Endothelial cell (in vitro differentiated cells): ENCODE measurements around the gene DNAH9. TPM values are rescaled to one million over a fixed set of nuclear protein-coding genes. Genes with fewer than 3 reads are reported as not detected.

Experiments used
- DNase-seq: peaks from one replicate; pipeline ENCODE4 v3.0.0; 2021; ENCODE audit warnings: low spot score
- H3K27ac Mint-ChIP-seq: one replicate; pipeline ENCODE4 v1.8.0; 2021; ENCODE audit warnings: mixed read lengths, inconsistent platforms; ENCODE audit not compliant: unreplicated experiment
- H3K27me3 Mint-ChIP-seq: one replicate; pipeline ENCODE4 v1.8.0; 2021; ENCODE audit warnings: mild to moderate bottlenecking, moderate library complexity, mixed read lengths, inconsistent platforms; ENCODE audit not compliant: unreplicated experiment
- H3K36me3 Mint-ChIP-seq: one replicate; pipeline ENCODE4 v1.8.0; 2021; ENCODE audit warnings: mild to moderate bottlenecking, low read depth, mixed read lengths, inconsistent platforms; ENCODE audit not compliant: unreplicated experiment
- H3K4me1 Mint-ChIP-seq: one replicate; pipeline ENCODE4 v1.8.0; 2021; ENCODE audit warnings: mild to moderate bottlenecking, mixed read lengths, inconsistent platforms; ENCODE audit not compliant: unreplicated experiment
- H3K4me3 Mint-ChIP-seq: one replicate; pipeline ENCODE4 v1.8.0; 2021; ENCODE audit warnings: mild to moderate bottlenecking, mixed read lengths, inconsistent platforms; ENCODE audit not compliant: unreplicated experiment
- H3K9me3 Mint-ChIP-seq: one replicate; pipeline ENCODE4 v1.8.0; 2021; ENCODE audit warnings: mixed read lengths, inconsistent platforms; ENCODE audit not compliant: unreplicated experiment
- total RNA-seq: library from RNA; stranded (reverse); fragmentation: NEBNext Ultra II Directional; extraction: Animal tissue kit (Norgen Biotek cat#: 25700); gene quantifications from one replicate; pipeline ENCODE4 v1.2.1, GENCODE V29; 2021; ENCODE audit not compliant: unreplicated experiment
- TF ChIP-seq, protein P1 (sequence below): fragments of 200-600 bp; sonication (generic); IDR thresholded peaks from one replicate; pipeline ENCODE4 v1.5.0; 2021; ENCODE audit warnings: antibody characterized with exemption; ENCODE audit not compliant: unreplicated experiment

Gene DNAH9
- total RNA-seq, 1 donor from 2014 or later, result not detected

DNA sequence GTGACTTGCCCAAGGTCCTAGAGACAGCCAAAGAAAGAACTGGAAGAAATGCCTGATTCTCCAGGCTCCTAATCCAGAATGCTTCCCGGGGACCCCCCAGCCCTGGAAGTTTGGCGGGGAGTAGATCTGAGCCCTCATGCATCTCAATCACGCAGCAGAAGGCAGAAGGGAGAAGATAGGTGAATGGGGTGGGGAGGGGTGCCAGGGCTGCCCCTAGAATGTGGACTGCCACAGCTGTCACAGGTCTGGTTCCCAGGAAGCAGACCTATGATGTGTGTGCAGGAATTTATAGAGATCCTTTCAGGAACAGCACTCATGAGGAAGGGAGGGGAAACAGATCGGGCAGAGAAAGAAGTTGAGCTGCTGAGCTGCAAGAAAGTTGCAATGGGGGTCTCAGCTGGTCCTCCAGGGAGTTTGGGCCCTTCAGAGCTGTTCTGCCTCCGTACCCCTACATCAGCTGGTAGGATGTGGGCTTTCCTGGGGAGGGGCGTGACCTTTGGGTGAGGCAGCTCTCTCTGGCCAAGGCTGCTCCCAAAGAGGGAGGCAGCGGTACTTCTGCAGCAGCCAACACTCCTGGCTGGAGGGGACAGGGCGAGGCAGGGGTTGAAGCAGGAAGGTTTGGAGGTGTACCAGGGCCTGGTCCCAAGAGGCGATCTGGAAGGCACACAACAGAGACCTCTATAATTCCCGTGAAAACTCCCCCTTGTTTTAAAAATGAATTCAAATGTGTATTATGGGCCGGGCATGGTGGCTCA, 43.4 kb downstream of the DNAH9 start:
- Mint-ChIP-seq H3K9me3 (peaks cover 49% of the 10 kb centered on the region), H3K27ac (no peak overlapping the region), H3K36me3 (peaks cover 25% of the 10 kb centered on the region), H3K4me3 (no peak overlapping the region), H3K4me1 (no peaks in the 10 kb centered on the region), H3K27me3 (peaks cover 12% of the 10 kb centered on the region)
- TF ChIP-seq, protein P1, sequence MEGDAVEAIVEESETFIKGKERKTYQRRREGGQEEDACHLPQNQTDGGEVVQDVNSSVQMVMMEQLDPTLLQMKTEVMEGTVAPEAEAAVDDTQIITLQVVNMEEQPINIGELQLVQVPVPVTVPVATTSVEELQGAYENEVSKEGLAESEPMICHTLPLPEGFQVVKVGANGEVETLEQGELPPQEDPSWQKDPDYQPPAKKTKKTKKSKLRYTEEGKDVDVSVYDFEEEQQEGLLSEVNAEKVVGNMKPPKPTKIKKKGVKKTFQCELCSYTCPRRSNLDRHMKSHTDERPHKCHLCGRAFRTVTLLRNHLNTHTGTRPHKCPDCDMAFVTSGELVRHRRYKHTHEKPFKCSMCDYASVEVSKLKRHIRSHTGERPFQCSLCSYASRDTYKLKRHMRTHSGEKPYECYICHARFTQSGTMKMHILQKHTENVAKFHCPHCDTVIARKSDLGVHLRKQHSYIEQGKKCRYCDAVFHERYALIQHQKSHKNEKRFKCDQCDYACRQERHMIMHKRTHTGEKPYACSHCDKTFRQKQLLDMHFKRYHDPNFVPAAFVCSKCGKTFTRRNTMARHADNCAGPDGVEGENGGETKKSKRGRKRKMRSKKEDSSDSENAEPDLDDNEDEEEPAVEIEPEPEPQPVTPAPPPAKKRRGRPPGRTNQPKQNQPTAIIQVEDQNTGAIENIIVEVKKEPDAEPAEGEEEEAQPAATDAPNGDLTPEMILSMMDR, result no peak
- no peak for DNase-seq

DNA sequence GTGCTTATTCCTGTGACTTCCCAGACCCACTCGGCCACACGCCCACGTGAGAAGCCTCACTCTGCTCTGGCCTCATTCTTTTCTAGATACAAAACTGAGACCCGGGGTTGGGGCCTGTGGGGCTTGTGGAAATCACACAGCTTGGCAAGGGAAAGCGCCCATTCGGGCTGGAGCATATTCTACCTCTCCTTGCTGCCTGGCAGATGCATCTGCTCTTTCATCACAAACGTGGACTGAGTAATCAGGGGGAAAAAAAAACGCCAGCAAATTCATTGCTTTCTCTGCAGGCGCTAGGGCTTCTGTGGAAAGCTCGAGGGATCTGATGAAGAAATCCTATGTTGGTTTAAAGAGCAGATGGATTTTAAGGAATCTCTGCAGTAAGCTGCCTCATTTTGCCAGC, 44.4 kb downstream of the DNAH9 start:
- Mint-ChIP-seq H3K27ac (no peak overlapping the region), H3K4me1 (no peaks in the 10 kb centered on the region), H3K9me3 (peaks cover 55% of the 10 kb centered on the region), H3K27me3 (peaks cover 12% of the 10 kb centered on the region), H3K4me3 (no peak overlapping the region), H3K36me3 (peaks cover 23% of the 10 kb centered on the region)
- no peak for DNase-seq
- TF ChIP-seq, protein P1, result no peak

DNA sequence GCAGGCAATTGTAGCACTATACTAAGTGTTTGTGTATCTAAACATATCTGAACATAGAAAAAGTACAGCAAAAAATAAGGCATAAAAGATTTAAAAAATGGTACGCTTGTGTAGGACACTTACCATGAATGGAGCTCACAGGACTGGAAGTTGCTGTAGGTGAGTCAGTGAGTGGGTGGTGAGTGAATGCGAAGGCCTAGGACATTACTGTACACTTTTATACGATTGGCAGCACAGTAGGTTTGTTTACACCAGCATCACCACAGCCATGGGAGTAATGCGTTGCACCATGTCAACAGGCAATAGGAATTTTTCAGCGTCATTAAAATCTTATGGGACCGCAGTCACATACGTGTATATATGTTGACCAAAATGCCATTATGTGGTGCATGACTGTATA, 45.6 kb downstream of the DNAH9 start:
- H3K36me3 Mint-ChIP-seq, result peaks cover 20% of the 10 kb centered on the region
- peaks cover 51% of the 10 kb centered on the region for H3K9me3 Mint-ChIP-seq
- H3K4me3 Mint-ChIP-seq, result no peak overlapping the region
- DNase-seq, result no peak
- H3K27me3 Mint-ChIP-seq, result peaks cover 12% of the 10 kb centered on the region
- TF ChIP-seq, protein P1, result no peak
- H3K27ac Mint-ChIP-seq, result no peak overlapping the region
- H3K4me1 Mint-ChIP-seq, result no peaks in the 10 kb centered on the region

DNA sequence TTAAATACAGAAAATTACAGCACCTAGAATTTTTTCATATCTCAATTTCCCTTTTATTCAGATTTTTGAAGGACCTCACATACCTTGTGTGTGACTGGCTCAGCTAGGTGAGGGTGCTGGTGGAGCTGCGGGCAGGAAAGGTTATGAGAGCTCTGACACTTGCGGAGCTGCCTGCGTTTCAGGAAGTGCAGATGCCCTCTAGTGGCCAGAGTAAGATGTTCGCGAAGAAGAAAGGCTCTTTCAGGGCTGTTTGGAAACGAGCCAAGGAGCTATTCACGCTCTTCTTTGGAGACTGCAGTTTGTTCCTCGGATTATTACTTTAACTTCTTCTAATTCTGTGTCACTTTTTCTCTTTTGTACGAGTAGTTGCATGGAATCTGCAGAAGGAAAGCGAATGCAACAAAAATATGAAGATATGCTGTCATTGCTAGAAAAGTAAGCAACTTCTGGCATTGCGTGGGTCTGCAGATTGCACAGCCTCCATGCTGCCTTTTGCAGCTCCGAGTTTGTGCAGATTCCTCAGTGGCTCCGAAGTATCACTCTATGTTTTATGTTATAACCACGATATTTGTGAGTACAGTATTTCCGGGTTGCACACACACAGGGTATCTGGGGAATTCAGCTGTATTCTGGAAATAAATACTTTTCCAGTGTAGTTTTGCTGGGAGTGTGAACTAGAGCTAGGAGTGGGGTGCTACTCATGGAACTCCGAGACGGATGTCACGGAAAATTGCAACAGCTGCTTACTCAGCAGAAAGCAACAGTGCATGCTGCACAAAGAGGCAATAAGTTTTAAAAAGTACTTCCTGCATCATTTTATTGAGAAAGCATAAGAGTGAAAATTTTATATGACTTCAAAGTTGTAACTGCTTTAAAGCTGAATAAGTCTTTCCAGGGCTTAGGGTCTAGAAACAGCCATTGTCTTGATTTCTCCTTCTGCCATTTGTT, 46.3 kb downstream of the DNAH9 start:
- H3K4me1 Mint-ChIP-seq, result no peaks in the 10 kb centered on the region
- TF ChIP-seq, protein P1, result peak; percentile 25
- H3K36me3 Mint-ChIP-seq, result peaks cover 20% of the 10 kb centered on the region
- peaks cover 47% of the 10 kb centered on the region for H3K9me3 Mint-ChIP-seq
- H3K4me3 Mint-ChIP-seq, result no peak overlapping the region
- no peak overlapping the region for H3K27ac Mint-ChIP-seq
- peaks cover 12% of the 10 kb centered on the region for H3K27me3 Mint-ChIP-seq
- peak; percentile 3 for DNase-seq
